SK-N-SH (cell line): ENCODE data around the gene CT45A10.
"Not testable (repeated sequence)": the region's sequence is repeated elsewhere in the genome, so short reads cannot be mapped to it uniquely, and the experiment has no call there.

ENCODE experiments used
- CHD2 ChIP-seq: fragments of 150-350 bp; IDR thresholded peaks from 2 replicates; pipeline ENCODE4 v1.6.1; 2018; ENCODE audit warnings: low read length; ENCODE audit not compliant: partially characterized antibody
- EP300 ChIP-seq, 2 experiments: IDR thresholded peaks; 2 replicates each; pipeline versions ENCODE4 v1.4.0 to v1.6.1; 2012; ENCODE audit warnings: borderline replicate concordance in 1 of 2, low read depth in 1 of 2, low read length in 1 of 2
- EZH2phosphoT487 ChIP-seq: fragments of 200-600 bp; sonication (generic); IDR thresholded peaks from 2 replicates; pipeline ENCODE4 v1.6.1; 2017; ENCODE audit warnings: low read depth, mixed run types, mild to moderate bottlenecking, antibody characterized with exemption, moderate library complexity, borderline replicate concordance
- JUND ChIP-seq: IDR thresholded peaks from 2 replicates; pipeline ENCODE4 v1.4.0; 2012
- MAX ChIP-seq: IDR thresholded peaks from 2 replicates; pipeline ENCODE4 v1.4.0; 2012; ENCODE audit warnings: low read depth
- MEF2A ChIP-seq: IDR thresholded peaks from 2 replicates; pipeline ENCODE4 v1.4.0; 2012; ENCODE audit warnings: low read depth, borderline replicate concordance
- POLR2AphosphoS5 ChIP-seq: IDR thresholded peaks from 2 replicates; pipeline ENCODE4 v1.6.1; 2012; ENCODE audit warnings: low read depth, low read length
- RAD21 ChIP-seq: IDR thresholded peaks from 2 replicates; pipeline ENCODE4 v1.6.1; 2012; ENCODE audit warnings: mild to moderate bottlenecking, low read length
- RCOR1 ChIP-seq: fragments of 150-350 bp; IDR thresholded peaks from 2 replicates; pipeline ENCODE4 v1.6.1; 2017; ENCODE audit warnings: antibody characterized with exemption, low read length
- SIN3A ChIP-seq: IDR thresholded peaks from 2 replicates; pipeline ENCODE4 v1.6.1; 2012; ENCODE audit warnings: low read depth, mild to moderate bottlenecking, low read length, moderate library complexity, borderline replicate concordance
- TF ChIP-seq, protein P1 (sequence below): fragments of 200-600 bp; sonication (generic); IDR thresholded peaks from 2 replicates; pipeline ENCODE4 v1.6.1; 2017; ENCODE audit warnings: antibody characterized with exemption, mild to moderate bottlenecking, moderate library complexity

GRCh38 chrX:135920516-135920915, 27.3 kb upstream of the CT45A10 start:
- TF ChIP-seq, protein P1, sequence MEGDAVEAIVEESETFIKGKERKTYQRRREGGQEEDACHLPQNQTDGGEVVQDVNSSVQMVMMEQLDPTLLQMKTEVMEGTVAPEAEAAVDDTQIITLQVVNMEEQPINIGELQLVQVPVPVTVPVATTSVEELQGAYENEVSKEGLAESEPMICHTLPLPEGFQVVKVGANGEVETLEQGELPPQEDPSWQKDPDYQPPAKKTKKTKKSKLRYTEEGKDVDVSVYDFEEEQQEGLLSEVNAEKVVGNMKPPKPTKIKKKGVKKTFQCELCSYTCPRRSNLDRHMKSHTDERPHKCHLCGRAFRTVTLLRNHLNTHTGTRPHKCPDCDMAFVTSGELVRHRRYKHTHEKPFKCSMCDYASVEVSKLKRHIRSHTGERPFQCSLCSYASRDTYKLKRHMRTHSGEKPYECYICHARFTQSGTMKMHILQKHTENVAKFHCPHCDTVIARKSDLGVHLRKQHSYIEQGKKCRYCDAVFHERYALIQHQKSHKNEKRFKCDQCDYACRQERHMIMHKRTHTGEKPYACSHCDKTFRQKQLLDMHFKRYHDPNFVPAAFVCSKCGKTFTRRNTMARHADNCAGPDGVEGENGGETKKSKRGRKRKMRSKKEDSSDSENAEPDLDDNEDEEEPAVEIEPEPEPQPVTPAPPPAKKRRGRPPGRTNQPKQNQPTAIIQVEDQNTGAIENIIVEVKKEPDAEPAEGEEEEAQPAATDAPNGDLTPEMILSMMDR: not testable (repeated sequence)
- not testable (repeated sequence) for TF ChIP-seq POLR2AphosphoS5; JUND; RCOR1; SIN3A; CHD2; EP300 (IDR thresholded peaks at IDR 0.05; ENCODE audit: borderline replicate concordance in 1 of 2, low read depth in 1 of 2, low read length in 1 of 2); RAD21; EZH2phosphoT487; MEF2A; MAX
